Activated CD8-positive, alpha-beta memory T cell treated with anti-CD3 and anti-CD28 coated beads, Interleukin-2, amount 50 U/mL, for 4 hours (primary cell): ENCODE data around the gene RPL41.
"Not testable (repeated sequence)": the region's sequence is repeated elsewhere in the genome, so short reads cannot be mapped to it uniquely, and the experiment has no call there.

ENCODE experiments used
- DNase-seq: peaks from one replicate; pipeline ENCODE4 v3.0.0-alpha.2; 2020

Gene RPL41

GRCh38 chr12:56103823-56104108, 12.7 kb upstream of the RPL41 start:
- no peak for DNase-seq

DNA sequence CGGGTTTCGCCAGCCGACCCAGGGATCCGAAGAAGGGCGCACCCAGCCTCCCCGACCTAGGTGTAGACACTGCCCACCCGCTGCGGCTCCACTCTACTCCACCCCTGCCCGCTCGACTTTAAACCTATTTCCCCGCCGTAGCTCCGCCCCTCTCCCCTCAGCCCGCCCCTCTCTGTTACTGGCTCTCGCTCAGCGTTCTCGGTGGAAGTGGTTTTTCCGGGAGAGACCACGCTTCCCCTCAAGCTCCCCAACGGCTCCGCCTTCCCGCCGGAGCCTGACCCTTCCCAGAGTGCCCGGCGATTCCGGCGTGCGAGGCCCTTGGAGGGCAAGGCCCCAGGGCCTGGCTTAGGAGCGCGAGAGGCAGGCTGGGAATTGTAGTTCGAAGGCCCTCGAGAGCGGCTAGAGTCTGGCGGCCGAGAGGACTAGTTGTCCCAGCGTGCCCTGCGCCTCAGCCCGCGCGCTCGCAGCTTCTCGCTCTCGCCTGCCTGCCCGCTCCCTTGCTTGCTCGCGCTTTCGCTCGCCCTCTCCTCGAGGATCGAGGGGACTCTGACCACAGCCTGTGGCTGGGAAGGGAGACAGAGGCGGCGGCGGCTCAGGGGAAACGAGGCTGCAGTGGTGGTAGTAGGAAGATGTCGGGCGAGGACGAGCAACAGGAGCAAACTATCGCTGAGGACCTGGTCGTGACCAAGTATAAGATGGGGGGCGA, 12.2 kb upstream of the RPL41 start, which contains the start of gene PA2G4:
TSS of gene PA2G4 (plus strand) at position 451 of the 706 bp plus-strand sequence. CDS start at position 630, 179 bp downstream.
- DNase-seq = peak; percentile 94

GRCh38 chr12:56104815-56105608, 11.4 kb upstream of the RPL41 start:
- peak; percentile 23 for DNase-seq

- DNase-seq = no peak
These were observed 10.9 kb upstream of the RPL41 start for GRCh38 chr12:56105609-56105902.

GRCh38 chr12:56107242-56107641, 9.2 kb upstream of the RPL41 start:
- DNase-seq = no peak

DNA sequence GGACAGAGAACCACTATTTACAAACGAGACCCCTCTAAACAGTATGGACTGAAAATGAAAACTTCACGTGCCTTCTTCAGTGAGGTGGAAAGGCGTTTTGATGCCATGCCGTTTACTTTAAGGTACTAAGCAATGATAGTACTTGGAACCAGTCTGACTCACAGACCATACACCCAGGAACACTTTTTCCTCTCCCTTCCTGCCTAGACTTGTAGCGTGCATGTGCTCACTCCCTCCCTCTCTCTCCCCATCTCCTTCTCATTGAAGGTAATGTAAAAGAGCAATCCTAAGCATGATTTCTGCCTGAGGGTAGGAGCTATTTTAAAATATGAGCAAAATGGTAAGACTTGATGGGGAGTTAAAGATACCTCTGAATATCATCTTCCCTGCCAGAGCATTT, 5.9 kb upstream of the RPL41 start:
- DNase-seq = no peak

- no peak for DNase-seq
These were observed 2.3 kb upstream of the RPL41 start for GRCh38 chr12:56114084-56114483.

DNA sequence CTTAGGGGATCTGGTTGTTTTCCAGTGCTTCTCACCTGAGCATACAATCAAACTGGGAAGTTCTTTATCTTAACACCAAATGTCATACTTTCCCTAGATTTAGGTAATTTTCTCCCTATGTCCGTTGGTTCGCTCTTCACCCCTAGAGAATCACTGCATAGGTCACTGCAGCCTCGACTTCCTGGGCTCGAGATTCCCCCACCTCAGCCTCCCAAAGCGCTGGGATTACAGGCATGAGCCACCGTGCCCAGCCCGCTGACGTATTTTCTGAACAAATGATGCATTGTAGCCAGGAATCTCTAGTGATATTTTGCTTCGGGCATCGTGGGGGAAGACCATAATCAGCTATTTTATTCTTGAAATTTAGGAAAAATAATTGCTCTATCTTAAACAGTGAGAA, 1.1 kb upstream of the RPL41 start:
- DNase-seq = no peak

- DNase-seq = not testable (repeated sequence)
These were observed 761 bp downstream of the RPL41 start for GRCh38 chr12:56117082-56117706.

- peak; percentile 95 for DNase-seq
These were observed 1.6 kb downstream of the RPL41 start, which contains the start of gene ZC3H10 for GRCh38 chr12:56117778-56118687. Gene ZC3H10 (plus strand): TSS chr12:56118266. CDS start chr12:56120563, 2,297 bp downstream.

DNA sequence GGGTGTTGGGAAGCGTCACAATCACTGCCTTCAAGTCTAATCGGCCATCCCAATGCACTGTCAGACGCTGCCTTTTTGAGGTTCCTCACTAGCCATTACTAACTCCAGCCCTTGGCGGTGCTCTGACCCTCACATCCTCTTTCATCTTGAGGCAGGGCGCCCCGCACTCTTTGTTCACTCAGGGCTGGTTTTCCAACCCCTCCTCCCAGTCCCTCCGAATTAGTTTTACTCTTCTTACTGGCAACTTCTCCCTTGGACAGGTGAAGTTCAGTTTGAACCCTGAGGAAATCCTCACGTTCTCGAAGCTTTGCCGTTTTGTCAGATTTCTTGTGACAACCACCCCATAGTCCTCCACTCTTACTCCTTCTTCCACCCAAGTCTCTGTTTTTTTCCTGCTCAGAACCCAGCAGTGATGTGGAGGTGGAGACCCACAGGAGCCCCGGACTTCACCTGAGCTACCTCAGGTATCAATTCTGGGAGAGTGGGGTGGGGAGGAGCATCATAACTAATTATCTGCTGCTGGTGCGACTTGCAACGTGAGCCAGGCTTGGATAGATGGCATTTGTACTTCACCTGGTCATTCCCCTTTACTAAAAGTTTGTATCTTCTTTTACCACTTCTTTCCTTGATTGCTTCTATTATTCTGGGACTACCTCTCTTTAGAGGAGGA, 2.4 kb downstream of the RPL41 start:
- no peak for DNase-seq

DNA sequence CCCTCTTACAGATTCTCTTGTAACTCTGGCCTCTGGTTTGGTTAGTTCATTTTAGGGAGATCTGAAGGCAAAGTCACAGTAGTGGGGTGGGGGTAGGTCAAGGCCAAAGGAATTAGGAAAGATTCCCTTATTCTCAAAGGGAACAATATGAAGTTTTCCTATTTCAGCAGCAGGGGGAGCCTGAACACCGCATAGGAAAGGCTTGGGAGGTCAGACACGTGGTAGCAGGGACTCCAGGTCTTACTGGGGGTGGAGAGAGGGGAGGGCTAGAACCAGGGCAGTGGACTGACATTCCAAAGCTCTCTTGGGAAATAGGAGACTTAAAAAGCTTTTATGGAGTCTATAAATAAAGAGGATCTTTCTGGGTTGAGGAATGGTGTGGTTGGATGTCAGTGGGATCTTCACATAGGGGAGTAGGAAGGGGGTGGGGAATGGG, 2.9 kb downstream of the RPL41 start:
- peak; percentile 61 for DNase-seq

- DNase-seq = no peak
These were observed 3.9 kb downstream of the RPL41 start for GRCh38 chr12:56120158-56120846.

GRCh38 chr12:56121204-56121870, 4.9 kb downstream of the RPL41 start:
- DNase-seq = no peak

GRCh38 chr12:56122637-56123036, 6.2 kb downstream of the RPL41 start:
- no peak for DNase-seq

- no peak for DNase-seq
These were observed 7.7 kb downstream of the RPL41 start for GRCh38 chr12:56124133-56124532.

DNA sequence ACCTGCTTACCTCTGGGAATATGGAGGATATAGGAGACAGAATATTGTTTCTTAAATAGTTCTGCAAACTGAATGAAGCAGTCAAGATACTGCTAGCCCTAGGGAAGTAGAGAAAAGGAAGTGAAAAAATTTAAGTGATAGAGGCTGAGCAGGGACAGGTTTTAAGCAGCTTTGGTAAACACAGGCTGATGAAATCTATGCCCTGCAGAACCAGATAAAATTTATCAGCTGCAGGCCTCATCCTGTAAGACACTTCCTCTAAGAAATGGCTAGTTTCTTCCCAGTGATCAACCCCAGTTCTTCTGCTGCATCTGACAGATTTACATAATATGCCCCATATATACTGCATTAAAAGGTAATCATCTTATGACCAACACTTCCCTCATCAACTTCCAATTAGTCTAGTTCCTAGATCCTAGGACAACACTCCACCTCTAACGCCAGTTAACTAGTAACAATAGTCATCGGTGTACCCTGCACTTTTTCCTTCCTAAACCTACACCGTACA, 10.4 kb downstream of the RPL41 start:
- no peak for DNase-seq

DNA sequence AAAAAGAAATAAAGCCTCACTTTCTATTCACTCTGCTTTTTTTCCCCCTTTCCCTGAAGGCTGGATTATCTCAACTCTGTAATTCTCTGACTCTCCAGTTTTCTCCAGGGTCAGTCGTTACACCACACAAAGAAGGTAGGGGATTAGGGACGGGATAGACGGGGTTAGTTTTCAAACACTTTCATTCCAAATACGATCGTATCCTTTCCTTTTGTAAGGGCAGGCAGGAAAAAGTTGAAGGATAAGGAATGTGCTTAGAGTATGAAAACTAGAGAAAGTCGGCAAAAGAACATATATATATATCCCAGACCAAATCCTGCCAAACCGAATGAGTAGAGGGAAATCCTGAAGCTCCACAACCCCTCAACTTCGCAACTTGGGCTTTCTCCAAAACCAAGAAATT, 11.1 kb downstream of the RPL41 start:
- DNase-seq = no peak

DNA sequence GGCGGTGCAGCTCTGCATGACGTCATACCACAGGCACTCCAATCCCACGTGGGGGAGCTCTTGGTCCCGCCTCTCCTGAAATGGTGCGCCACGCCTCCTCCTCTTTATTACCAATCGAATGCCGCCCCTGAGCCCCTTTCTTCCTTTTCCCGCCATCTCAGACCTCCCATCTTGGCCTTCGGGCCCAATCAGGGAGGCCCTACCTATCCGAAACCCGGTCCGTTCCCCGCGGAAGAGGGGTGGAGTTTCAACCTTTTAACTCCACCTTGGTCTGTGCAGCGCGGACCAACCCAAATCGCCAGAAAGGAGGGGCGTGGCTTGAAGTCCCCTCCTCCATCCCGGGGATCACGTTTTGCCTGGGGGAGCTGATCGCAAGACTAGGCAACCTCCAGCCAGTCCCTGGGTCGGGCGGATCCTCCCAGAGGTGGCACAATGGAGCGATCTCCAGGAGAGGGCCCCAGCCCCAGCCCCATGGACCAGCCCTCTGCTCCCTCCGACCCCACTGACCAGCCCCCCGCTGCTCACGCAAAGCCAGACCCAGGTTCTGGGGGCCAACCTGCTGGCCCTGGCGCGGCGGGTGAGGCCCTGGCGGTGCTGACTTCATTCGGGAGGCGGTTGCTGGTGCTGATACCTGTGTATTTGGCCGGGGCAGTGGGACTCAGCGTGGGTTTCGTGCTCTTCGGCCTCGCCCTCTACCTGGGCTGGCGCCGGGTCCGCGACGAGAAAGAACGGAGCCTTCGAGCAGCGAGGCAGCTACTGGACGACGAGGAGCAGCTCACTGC, 11.6 kb downstream of the RPL41 start, which contains the start of gene ESYT1:
TSS of gene ESYT1 (plus strand) at position 380 of the 782 bp plus-strand sequence. CDS start at position 433, 53 bp downstream.
- DNase-seq = peak; percentile 94

- DNase-seq = no peak
These were observed 12.3 kb downstream of the RPL41 start for GRCh38 chr12:56128670-56129205.
